Brain microvascular endothelial cell (primary cell): ENCODE measurements around the gene IL22.

Experiments
- DNase-seq: peaks from one replicate; pipeline ENCODE4 v3.0.0-alpha.2; 2020
- H3K27ac ChIP-seq: fragments of 250-450 bp; sonication (Bioruptor Pico); 2 replicates; pipeline ENCODE4 v1.5.1; 2020; ENCODE audit warnings: mild to moderate bottlenecking, moderate library complexity
- H3K27me3 ChIP-seq: fragments of 250-450 bp; sonication (Bioruptor Pico); replicated peaks from 2 replicates; pipeline ENCODE4 v1.5.1; 2020; ENCODE audit warnings: mild to moderate bottlenecking
- H3K36me3 ChIP-seq: fragments of 250-450 bp; sonication (Bioruptor Pico); replicated peaks from 2 replicates; pipeline ENCODE4 v1.5.1; 2020; ENCODE audit warnings: mild to moderate bottlenecking
- H3K4me3 ChIP-seq: 2 replicates; pipeline ENCODE4 v1.5.1; 2011; ENCODE audit warnings: low read depth, mild to moderate bottlenecking, control low read depth, low read length, moderate library complexity
- in situ Hi-C: cut with HindIII; loops from 2 replicates; pipeline ENCODE4 v1.10.0; 2017; ENCODE audit warnings: low sequenced_read_pairs, low pct_ligation_motif_present
- TF ChIP-seq, protein P1 (sequence below): IDR thresholded peaks from 2 replicates; pipeline ENCODE4 v1.5.1; 2011; ENCODE audit warnings: low read depth, mild to moderate bottlenecking, moderate library complexity, low read length, control low read depth, inconsistent platforms; ENCODE audit errors: missing control alignments

The IL22 gene

DNA sequence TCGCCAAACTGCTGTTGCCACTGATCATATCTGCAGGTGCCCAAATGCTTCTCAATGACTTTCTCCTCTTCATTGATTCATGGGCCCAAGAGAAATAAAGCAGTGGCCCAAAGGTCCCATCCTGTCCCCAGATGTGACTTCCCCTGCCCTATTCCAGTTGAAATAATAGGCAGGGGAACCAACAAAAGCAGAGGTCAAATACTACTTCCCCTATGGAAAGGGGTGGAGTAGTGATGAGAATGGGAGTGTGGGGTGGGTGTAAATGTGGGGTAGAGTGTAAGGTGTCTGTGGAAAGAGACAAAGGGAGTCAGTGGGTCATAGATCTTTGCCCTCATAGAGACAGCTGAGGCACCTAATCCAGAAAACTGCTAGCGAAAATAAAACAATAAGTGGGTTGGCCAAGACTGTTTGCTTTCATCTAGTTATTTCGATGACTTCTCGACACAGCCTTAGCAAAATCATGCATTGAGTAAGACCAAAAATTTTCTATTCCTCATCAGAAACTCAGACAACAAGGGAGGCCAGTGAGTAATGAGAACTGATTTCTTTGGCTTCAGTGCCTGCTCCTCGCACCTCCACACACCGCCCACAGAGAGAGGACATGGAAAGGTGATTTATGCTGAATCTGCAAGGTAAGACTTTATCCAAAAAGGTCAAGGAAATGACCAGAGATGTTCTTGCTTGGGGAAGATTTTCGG lies 10.9 kb upstream of the IL22 start:
- no peaks in the 10 kb centered on the region for H3K36me3 ChIP-seq
- TF ChIP-seq, protein P1, sequence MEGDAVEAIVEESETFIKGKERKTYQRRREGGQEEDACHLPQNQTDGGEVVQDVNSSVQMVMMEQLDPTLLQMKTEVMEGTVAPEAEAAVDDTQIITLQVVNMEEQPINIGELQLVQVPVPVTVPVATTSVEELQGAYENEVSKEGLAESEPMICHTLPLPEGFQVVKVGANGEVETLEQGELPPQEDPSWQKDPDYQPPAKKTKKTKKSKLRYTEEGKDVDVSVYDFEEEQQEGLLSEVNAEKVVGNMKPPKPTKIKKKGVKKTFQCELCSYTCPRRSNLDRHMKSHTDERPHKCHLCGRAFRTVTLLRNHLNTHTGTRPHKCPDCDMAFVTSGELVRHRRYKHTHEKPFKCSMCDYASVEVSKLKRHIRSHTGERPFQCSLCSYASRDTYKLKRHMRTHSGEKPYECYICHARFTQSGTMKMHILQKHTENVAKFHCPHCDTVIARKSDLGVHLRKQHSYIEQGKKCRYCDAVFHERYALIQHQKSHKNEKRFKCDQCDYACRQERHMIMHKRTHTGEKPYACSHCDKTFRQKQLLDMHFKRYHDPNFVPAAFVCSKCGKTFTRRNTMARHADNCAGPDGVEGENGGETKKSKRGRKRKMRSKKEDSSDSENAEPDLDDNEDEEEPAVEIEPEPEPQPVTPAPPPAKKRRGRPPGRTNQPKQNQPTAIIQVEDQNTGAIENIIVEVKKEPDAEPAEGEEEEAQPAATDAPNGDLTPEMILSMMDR: no peak
- H3K27ac ChIP-seq: peak overlapping the region; percentile 72
- no peak overlapping the region for H3K4me3 ChIP-seq
- H3K27me3 ChIP-seq: no peaks in the 10 kb centered on the region
- in situ Hi-C loops: no loop called here
- peak; percentile 39 for DNase-seq

DNA sequence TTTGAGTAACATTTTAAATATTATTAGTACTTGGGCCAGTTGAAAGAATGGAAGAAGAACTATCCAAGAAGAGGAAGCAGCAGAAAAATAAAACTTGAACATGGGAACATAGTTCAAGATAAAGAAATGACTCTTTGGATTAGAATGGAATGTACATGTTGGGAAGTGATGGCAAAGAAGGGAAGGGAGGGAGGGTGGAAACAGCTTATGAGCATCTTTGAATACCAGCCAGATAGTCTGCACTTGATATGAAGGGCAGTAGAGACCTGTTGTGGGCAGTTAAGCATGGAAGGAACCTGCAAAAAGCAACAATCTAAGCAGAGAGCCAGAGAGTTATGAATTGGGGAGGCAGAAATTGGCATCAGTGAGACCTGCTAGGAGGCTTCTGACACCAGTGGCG lies 10.0 kb upstream of the IL22 start:
- in situ Hi-C loops: no loop called here
- Histone ChIP-seq H3K27ac (peak overlapping the region; percentile 72), H3K27me3 (no peaks in the 10 kb centered on the region), H3K36me3 (no peaks in the 10 kb centered on the region), H3K4me3 (no peak overlapping the region)
- DNase-seq: peak; percentile 61
- TF ChIP-seq, protein P1: no peak

DNA sequence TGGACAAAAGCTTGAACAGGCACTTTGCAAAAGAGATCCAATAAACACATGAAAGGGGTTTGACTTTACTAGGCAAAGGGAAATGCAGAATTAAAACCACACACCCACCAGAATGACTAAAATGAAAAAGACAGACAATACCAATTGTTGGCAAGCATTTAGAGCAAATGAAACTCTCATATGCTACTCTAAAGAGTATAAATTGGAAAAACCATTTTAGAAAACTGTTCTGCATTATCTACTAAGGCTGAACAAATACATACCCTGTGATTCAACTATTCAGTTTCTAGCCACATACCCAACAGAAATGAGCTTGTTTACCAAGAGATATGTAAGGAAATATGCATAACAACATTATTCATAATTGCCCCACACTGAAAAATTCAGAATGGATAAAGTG lies 8.5 kb upstream of the IL22 start:
- Histone ChIP-seq H3K27me3 (no peaks in the 10 kb centered on the region), H3K36me3 (no peaks in the 10 kb centered on the region), H3K27ac (no peak overlapping the region), H3K4me3 (no peak overlapping the region)
- DNase-seq: no peak
- TF ChIP-seq, protein P1: no peak
- in situ Hi-C loops: no loop called here

DNA sequence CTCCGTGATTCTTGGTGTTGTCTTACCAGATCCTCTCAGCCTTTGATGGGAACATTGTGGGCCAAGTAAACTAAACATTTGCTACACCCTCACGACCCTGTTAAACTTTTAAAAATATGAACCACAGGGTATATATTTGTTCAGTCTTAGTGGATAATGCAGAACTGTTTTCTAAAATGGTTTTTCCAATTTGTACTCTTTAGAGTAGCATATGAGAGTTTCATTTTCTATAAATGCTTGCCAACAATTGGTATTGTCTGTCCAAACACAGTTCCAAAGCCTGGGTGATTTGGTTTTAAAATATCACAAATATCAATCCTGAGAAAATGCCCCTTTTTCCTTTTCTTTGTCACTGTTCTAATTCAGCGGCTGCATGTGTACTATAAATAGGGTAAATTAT lies 6.7 kb upstream of the IL22 start:
- Histone ChIP-seq H3K4me3 (no peak overlapping the region), H3K27me3 (no peaks in the 10 kb centered on the region), H3K27ac (peak overlapping the region; percentile 96), H3K36me3 (no peaks in the 10 kb centered on the region)
- in situ Hi-C loops: no loop called here
- TF ChIP-seq, protein P1: no peak
- no peak for DNase-seq

DNA sequence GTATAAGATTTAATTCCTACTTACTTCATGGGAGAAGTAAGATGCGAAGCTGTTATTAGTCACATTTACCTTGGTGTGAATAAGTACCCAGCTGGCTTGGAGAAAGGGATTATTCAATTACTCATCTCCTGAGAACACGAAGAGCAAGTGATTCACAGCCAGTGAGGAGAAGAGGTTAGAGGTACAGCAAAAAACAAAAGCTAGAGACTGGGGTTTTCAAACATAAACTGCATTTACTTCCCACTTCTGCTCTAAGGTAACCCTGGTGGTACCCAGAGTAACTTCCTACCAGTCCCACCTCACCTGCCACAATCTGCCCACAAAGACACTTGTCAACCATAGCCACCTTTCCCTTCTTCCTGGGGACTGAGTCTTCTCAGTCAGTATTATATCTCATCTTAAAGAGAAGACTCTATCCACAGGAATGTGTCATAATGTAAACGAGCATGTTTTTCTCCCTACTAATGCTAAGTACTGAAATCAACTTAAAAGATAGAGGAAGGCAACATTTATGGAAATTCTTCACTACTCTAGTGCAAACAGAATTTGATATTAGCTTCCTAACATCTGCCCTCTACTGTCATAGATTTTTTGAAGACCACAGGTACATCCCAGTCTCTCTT lies 6.0 kb upstream of the IL22 start:
- H3K27ac ChIP-seq: peak overlapping the region; percentile 96
- H3K36me3 ChIP-seq: no peaks in the 10 kb centered on the region
- peak; percentile 89 for DNase-seq
- H3K27me3 ChIP-seq: no peaks in the 10 kb centered on the region
- in situ Hi-C loops: no loop called here
- H3K4me3 ChIP-seq: no peak overlapping the region
- TF ChIP-seq, protein P1: no peak
